ENCODE data around the gene AFF3. TPM values are rescaled to one million over a fixed set of nuclear protein-coding genes. Genes with fewer than 3 reads are reported as not detected.

Gene AFF3
- total RNA-seq, 6 experiments from 2014 or later, result 1.3 to 7.3 (median 6.4) TPM

- Histone ChIP-seq H3K36me3 (no peaks in the 10 kb centered on the region), H3K9me3 (no peaks in the 10 kb centered on the region), H3K4me3 (no peak overlapping the region), H3K27ac (no peak overlapping the region), H3K27me3 (no peaks in the 10 kb centered on the region), H3K4me1 (no peaks in the 10 kb centered on the region)
- no peak for TF ChIP-seq CTCF (IDR thresholded peaks at IDR 0.05)
- no peak for TF ChIP-seq POLR2A (IDR thresholded peaks at IDR 0.05)
- 91% methylated on average over 5 of the region's 6 CpGs for WGBS (ENCODE audit: insufficient coverage, low coverage, low lambda C conversion rate, missing lambda C conversion rate)
- no peak for DNase-seq
- peak; percentile 10 to 52 (median 46) for ATAC-seq
- intact Hi-C loops (cut with DNase I), result no loop called here
These were observed 122.9 kb downstream of the AFF3 start for GRCh38 chr2:100019499-100019898.

GRCh38 chr2:100018341-100019193 lies 123.8 kb downstream of the AFF3 start:
- no peak overlapping the region for H3K4me3 ChIP-seq
- DNase-seq (no peak), ATAC-seq (no peak)
- H3K4me1 ChIP-seq, result peaks cover 0 to 8% (median 0%) of the 10 kb centered on the region in 4 donors
- H3K9me3 ChIP-seq, result no peaks in the 10 kb centered on the region
- TF ChIP-seq CTCF (IDR thresholded peaks at IDR 0.05), result no peak
- TF ChIP-seq POLR2A (IDR thresholded peaks at IDR 0.05), result no peak
- intact Hi-C loops (cut with DNase I), result no loop called here
- H3K27ac ChIP-seq, result no peak overlapping the region
- 90% methylated on average over 7 of the region's 9 CpGs for WGBS (ENCODE audit: insufficient coverage, low coverage, low lambda C conversion rate, missing lambda C conversion rate)
- no peaks in the 10 kb centered on the region for H3K27me3 ChIP-seq
- no peaks in the 10 kb centered on the region for H3K36me3 ChIP-seq

GRCh38 chr2:100017633-100018032 lies 124.8 kb downstream of the AFF3 start:
- Histone ChIP-seq H3K4me1 (peaks cover 0 to 9% (median 0%) of the 10 kb centered on the region in 4 donors), H3K36me3 (no peaks in the 10 kb centered on the region), H3K4me3 (no peak overlapping the region), H3K27me3 (no peaks in the 10 kb centered on the region), H3K9me3 (no peaks in the 10 kb centered on the region), H3K27ac (no peak overlapping the region)
- intact Hi-C loops (cut with DNase I), result no loop called here
- DNase-seq, result no peak
- WGBS (ENCODE audit: insufficient coverage, low coverage, low lambda C conversion rate, missing lambda C conversion rate), result 100% methylated on average over 1 of the region's 1 CpG
- TF ChIP-seq CTCF (IDR thresholded peaks at IDR 0.05) (no peak), POLR2A (IDR thresholded peaks at IDR 0.05) (no peak)
- no peak for ATAC-seq

GRCh38 chr2:100016756-100017155 lies 125.6 kb downstream of the AFF3 start:
- no peak for ATAC-seq

More at GRCh38 chr2:100016756-100017155, 125.6 kb downstream of the AFF3 start:
- 83% methylated on average over 3 of the region's 3 CpGs for WGBS (ENCODE audit: insufficient coverage, low coverage, low lambda C conversion rate, missing lambda C conversion rate)
- Histone ChIP-seq H3K9me3 (no peaks in the 10 kb centered on the region), H3K27me3 (no peaks in the 10 kb centered on the region), H3K4me1 (peaks cover 0 to 9% (median 0%) of the 10 kb centered on the region in 4 donors), H3K27ac (no peak overlapping the region), H3K36me3 (no peaks in the 10 kb centered on the region), H3K4me3 (no peak overlapping the region)
- TF ChIP-seq CTCF (IDR thresholded peaks at IDR 0.05) (no peak), POLR2A (IDR thresholded peaks at IDR 0.05) (no peak)
- DNase-seq, result no peak
- intact Hi-C loops (cut with DNase I), result no loop called here

Measured in right lobe of liver (tissue), 6 donors.